Measurements from ENCODE around the gene ARL4D. TPM values are rescaled to one million over a fixed set of nuclear protein-coding genes. Genes with fewer than 3 reads are reported as not detected.

ARL4D gene
- total RNA-seq, 1 donor from 2014 or later, result 35.6 TPM

- Histone ChIP-seq H3K4me3 (peak overlapping the region; percentile 85 to 96), H3K4me1 (peaks cover 41% of the 10 kb centered on the region), H3K27me3 (no peaks in the 10 kb centered on the region), H3K36me3 (no peaks in the 10 kb centered on the region), H3K9me3 (no peaks in the 10 kb centered on the region), H3K27ac (peak overlapping the region; percentile 96)
- intact Hi-C loops (cut with DNase I), result loop anchor here (10.0 kb wide), 1 partner anchor 64 kb away; no protein-coding TSS in a partner anchor
- TF ChIP-seq CTCF (IDR thresholded peaks at IDR 0.05) (no peak), POLR2AphosphoS5 (IDR thresholded peaks at IDR 0.05; ENCODE audit: insufficient read depth in 1 of 2, low read depth in 1 of 2) (peak in 1 of 2 donors; percentile 56)
- DNase-seq (ENCODE audit: extremely low spot score in 2 of 2), result no peak
Observed at GRCh38 chr17:43400943-43401717, 2.3 kb downstream of the ARL4D start.

GRCh38 chr17:43402078-43402477 is 3.3 kb downstream of the ARL4D start:
- Histone ChIP-seq H3K4me1 (peaks cover 41% of the 10 kb centered on the region), H3K4me3 (peak overlapping the region; percentile 85 to 96), H3K27ac (peak overlapping the region; percentile 96), H3K27me3 (no peaks in the 10 kb centered on the region), H3K9me3 (no peaks in the 10 kb centered on the region), H3K36me3 (no peaks in the 10 kb centered on the region)
- no peak for TF ChIP-seq POLR2A (IDR thresholded peaks at IDR 0.05)
- no peak for TF ChIP-seq POLR2AphosphoS5 (IDR thresholded peaks at IDR 0.05; ENCODE audit: insufficient read depth in 1 of 2, low read depth in 1 of 2)
- no peak for TF ChIP-seq CTCF (IDR thresholded peaks at IDR 0.05)
- DNase-seq (ENCODE audit: extremely low spot score in 2 of 2), result no peak
- intact Hi-C loops (cut with DNase I), result loop anchor here (10.0 kb wide), 1 partner anchor 63 kb away; no protein-coding TSS in a partner anchor

GRCh38 chr17:43402567-43402966 is 3.8 kb downstream of the ARL4D start:
- Histone ChIP-seq H3K9me3 (no peaks in the 10 kb centered on the region), H3K27ac (peak overlapping the region; percentile 96), H3K4me3 (no peak overlapping the region), H3K4me1 (peaks cover 41% of the 10 kb centered on the region), H3K27me3 (no peaks in the 10 kb centered on the region), H3K36me3 (no peaks in the 10 kb centered on the region)
- intact Hi-C loops (cut with DNase I), result loop anchor here (10.0 kb wide), 1 partner anchor 62 kb away; no protein-coding TSS in a partner anchor
- no peak for DNase-seq (ENCODE audit: extremely low spot score in 2 of 2)
- no peak for TF ChIP-seq POLR2AphosphoS5 (IDR thresholded peaks at IDR 0.05; ENCODE audit: insufficient read depth in 1 of 2, low read depth in 1 of 2)
- no peak for TF ChIP-seq POLR2A (IDR thresholded peaks at IDR 0.05)
- no peak for TF ChIP-seq CTCF (IDR thresholded peaks at IDR 0.05)

- Histone ChIP-seq H3K4me3 (no peak overlapping the region), H3K9me3 (no peaks in the 10 kb centered on the region), H3K27ac (no peak overlapping the region), H3K4me1 (peaks cover 34% of the 10 kb centered on the region), H3K27me3 (no peaks in the 10 kb centered on the region), H3K36me3 (no peaks in the 10 kb centered on the region)
- no peak for DNase-seq (ENCODE audit: extremely low spot score in 2 of 2)
- TF ChIP-seq CTCF (IDR thresholded peaks at IDR 0.05) (no peak), POLR2AphosphoS5 (IDR thresholded peaks at IDR 0.05; ENCODE audit: insufficient read depth in 1 of 2, low read depth in 1 of 2) (no peak), POLR2A (IDR thresholded peaks at IDR 0.05) (no peak)
- intact Hi-C loops (cut with DNase I), result loop anchor here (10.0 kb wide), 1 partner anchor 61 kb away; no protein-coding TSS in a partner anchor
Observed at GRCh38 chr17:43403846-43404245, 5.1 kb downstream of the ARL4D start.

- Histone ChIP-seq H3K9me3 (no peaks in the 10 kb centered on the region), H3K27ac (no peak overlapping the region), H3K36me3 (no peaks in the 10 kb centered on the region), H3K4me1 (peaks cover 27% of the 10 kb centered on the region), H3K4me3 (no peak overlapping the region), H3K27me3 (no peaks in the 10 kb centered on the region)
- intact Hi-C loops (cut with DNase I), result loop anchor here (10.0 kb wide), 1 partner anchor 59 kb away; no protein-coding TSS in a partner anchor
- TF ChIP-seq CTCF (IDR thresholded peaks at IDR 0.05), result no peak
- TF ChIP-seq POLR2AphosphoS5 (IDR thresholded peaks at IDR 0.05; ENCODE audit: insufficient read depth in 1 of 2, low read depth in 1 of 2), result no peak
- TF ChIP-seq POLR2A (IDR thresholded peaks at IDR 0.05), result no peak
- DNase-seq (ENCODE audit: extremely low spot score in 2 of 2), result no peak
Observed at GRCh38 chr17:43405861-43406260, 7.1 kb downstream of the ARL4D start.
